Activated CD4-positive, alpha-beta memory T cell treated with anti-CD3 and anti-CD28 coated beads, Interleukin-2, amount 10 ng/mL, durations not matched to agents 7 days and 5 days (primary cell): ENCODE data around the gene PPFIA1. TPM values are rescaled to one million over a fixed set of nuclear protein-coding genes. Genes with fewer than 3 reads are reported as not detected.

Experiments used
- CTCF ChIA-PET: fragments of 350-600 bp; sonication (Branson Sonifier 250); formaldehyde crosslinking; loops from one replicate; lab custom pipeline; 2021; ENCODE audit warnings: antibody characterized with exemption, inconsistent platforms; lab: Charles Lee
- POLR2A ChIA-PET: fragments of 350-600 bp; sonication (Branson Sonifier 250); formaldehyde crosslinking; loops from one replicate; lab custom pipeline; 2021; ENCODE audit warnings: antibody characterized with exemption; lab: Charles Lee
- DNase-seq: peaks from one replicate; pipeline ENCODE4 v3.0.0-alpha.2; 2020
- H3K27ac Mint-ChIP-seq: one replicate; pipeline ENCODE4 v1.8.0; 2021; ENCODE audit warnings: mild to moderate bottlenecking, mixed read lengths
- H3K27me3 Mint-ChIP-seq: one replicate; pipeline ENCODE4 v1.8.0; 2021; ENCODE audit warnings: mixed read lengths
- H3K36me3 Mint-ChIP-seq: one replicate; pipeline ENCODE4 v1.8.0; 2021; ENCODE audit warnings: low read depth, mixed read lengths
- H3K4me1 Mint-ChIP-seq: one replicate; pipeline ENCODE4 v1.8.0; 2021; ENCODE audit warnings: mixed read lengths
- H3K4me3 Mint-ChIP-seq: one replicate; pipeline ENCODE4 v1.8.0; 2021; ENCODE audit warnings: mild to moderate bottlenecking, mixed read lengths
- H3K9me3 Mint-ChIP-seq: one replicate; pipeline ENCODE4 v1.8.0; 2021; ENCODE audit warnings: mixed read lengths
- total RNA-seq, 2 experiments: library from RNA; stranded (reverse); gene quantifications; one replicate each; pipeline ENCODE4 v1.2.3, GENCODE V29; 2021

PPFIA1 gene
- total RNA-seq, 2 experiments from 2014 or later = 22.5 to 23.8 TPM

DNA sequence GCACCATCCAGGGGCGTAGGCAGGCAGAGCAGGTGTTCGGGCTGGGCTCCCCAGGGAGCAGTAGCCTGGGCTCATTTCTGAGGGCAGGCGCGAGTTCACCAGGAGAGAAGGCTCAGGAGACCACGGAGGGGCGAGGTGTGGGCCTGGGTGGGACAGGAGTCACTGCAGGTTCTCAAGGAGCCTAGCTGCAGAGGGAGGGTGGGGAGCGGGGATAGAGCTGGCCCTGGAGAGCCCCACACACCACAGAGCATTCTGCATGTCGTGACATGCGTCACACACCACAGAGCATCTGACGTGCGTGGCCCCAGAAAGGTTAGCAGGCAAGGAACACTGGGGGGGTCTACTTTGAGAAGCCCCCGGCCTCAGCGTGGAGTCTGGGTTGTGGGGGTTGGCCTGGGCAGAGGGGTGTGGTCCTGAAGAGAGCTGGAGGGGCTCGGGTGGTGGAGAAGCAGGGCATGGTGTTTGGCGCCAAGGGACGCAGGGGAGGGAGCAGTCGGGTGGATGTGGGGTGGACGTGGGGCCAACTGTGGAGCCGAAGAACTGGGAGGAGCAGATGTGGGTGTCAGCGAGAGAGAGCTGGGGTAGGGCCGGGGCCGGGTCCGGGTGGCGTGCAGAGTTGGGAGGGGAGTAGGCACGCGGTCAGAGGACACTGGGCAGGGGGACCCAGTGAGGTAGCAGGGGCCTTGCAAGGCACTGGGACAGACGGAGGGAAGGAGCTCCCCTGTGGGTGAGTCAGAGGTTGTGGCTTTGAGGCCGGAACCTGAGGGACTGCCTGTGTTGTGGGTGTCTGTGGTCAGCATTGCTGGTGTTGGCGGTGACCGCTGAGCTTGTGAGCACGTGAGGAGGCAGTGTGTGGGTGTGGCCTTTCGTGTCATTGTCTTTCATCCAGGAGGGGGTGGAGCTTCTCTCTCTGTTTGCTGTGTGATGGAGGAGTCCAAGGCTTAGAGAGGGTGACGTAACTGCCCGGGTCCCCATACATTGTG lies 153.3 kb downstream of the PPFIA1 start:
- no peaks in the 10 kb centered on the region for H3K36me3 Mint-ChIP-seq

DNA sequence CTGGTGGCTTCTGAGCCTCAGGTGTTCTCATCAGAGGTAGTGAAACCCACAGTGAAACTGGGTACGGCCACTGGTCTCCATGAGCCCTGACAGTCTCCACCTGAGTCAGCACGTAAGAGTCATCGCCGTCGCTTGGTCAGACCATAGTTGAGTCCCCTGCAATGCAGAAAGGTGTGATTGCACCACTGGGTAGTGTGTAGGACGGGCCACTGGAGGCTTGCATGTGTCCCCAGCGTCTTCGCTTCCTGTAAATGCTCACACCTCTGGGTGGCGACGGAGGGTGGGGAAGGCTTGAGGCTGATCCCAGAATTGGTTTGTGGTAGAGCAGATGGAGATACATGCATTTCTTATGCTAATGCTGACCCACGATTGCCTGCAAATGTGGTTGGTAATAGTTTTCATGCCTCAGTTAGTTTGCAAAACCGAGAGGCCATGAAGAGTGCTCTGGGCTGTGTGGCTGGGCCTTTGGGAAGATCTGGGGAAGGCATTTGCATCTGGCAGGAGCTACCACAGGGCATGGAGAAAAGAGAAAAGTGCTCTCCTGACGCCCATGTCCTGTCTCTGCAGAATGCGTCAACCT lies 154.4 kb downstream of the PPFIA1 start:
- ChIA-PET POLR2A (no interaction called here), CTCF (no interaction called here)
- Mint-ChIP-seq H3K4me1 (peaks cover 5% of the 10 kb centered on the region), H3K27me3 (peaks cover 8% of the 10 kb centered on the region), H3K27ac (no peak overlapping the region), H3K4me3 (no peak overlapping the region), H3K36me3 (no peaks in the 10 kb centered on the region), H3K9me3 (no peaks in the 10 kb centered on the region)
- DNase-seq = no peak

More for the DNA sequence above, 153.3 kb downstream of the PPFIA1 start:
- ChIA-PET CTCF (no interaction called here), POLR2A (no interaction called here)
- Mint-ChIP-seq H3K9me3 (no peaks in the 10 kb centered on the region), H3K27ac (no peak overlapping the region), H3K4me3 (no peak overlapping the region), H3K4me1 (peaks cover 5% of the 10 kb centered on the region), H3K27me3 (peaks cover 8% of the 10 kb centered on the region)
- DNase-seq = peak; percentile 48

- no peak overlapping the region for H3K27ac Mint-ChIP-seq
- H3K9me3 Mint-ChIP-seq = no peaks in the 10 kb centered on the region
- no peak for DNase-seq
- H3K27me3 Mint-ChIP-seq = peaks cover 3% of the 10 kb centered on the region
- H3K36me3 Mint-ChIP-seq = no peaks in the 10 kb centered on the region
- CTCF ChIA-PET = no interaction called here
- H3K4me3 Mint-ChIP-seq = no peak overlapping the region
- peaks cover 5% of the 10 kb centered on the region for H3K4me1 Mint-ChIP-seq
- POLR2A ChIA-PET = no interaction called here
Measured at GRCh38 chr11:70427436-70427835, 156.9 kb downstream of the PPFIA1 start.

DNA sequence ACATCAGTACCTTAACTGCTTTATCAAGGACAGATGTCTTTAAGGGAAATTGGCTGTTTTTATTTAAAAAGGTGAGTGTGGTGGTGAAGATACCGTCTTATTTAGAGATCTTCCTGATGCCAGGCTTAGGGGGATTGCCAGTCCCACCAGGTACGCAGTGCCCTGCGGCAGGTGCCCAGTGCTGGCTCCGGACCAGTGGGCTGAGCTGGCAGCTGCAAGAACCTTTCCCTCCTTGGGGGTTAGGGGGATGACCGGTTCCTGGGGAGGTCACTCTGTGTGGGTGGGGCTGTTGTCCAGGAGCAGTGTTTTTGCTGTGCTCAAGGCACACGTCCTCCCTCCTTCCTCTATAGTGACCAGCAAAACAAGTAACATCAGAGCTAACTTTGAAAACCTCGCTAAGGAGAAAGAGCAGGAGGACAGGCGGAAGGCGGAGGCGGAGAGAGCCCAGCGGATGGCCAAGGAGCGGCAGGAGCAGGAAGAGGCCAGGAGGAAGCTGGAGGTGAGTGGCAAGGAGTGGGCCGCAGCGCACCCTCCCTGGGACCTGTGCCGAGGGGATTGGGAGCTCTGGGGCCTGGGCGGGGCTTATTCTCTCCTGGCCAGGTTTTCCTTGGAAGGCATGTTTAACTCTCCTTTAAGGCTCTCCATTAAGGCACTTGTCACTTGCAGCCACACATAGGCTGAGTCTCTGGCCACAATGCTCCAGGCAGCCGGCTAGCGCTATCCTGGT lies 158.4 kb downstream of the PPFIA1 start:
- Mint-ChIP-seq H3K4me3 (no peak overlapping the region), H3K36me3 (no peaks in the 10 kb centered on the region), H3K4me1 (peaks cover 5% of the 10 kb centered on the region), H3K27ac (no peak overlapping the region), H3K27me3 (peaks cover 3% of the 10 kb centered on the region), H3K9me3 (no peaks in the 10 kb centered on the region)
- CTCF ChIA-PET = no interaction called here
- POLR2A ChIA-PET = no interaction called here
- no peak for DNase-seq

- Mint-ChIP-seq H3K27me3 (peaks cover 3% of the 10 kb centered on the region), H3K4me1 (peaks cover 1% of the 10 kb centered on the region), H3K4me3 (no peak overlapping the region), H3K9me3 (no peaks in the 10 kb centered on the region), H3K36me3 (no peaks in the 10 kb centered on the region), H3K27ac (no peak overlapping the region)
- DNase-seq = no peak
- CTCF ChIA-PET = no interaction called here
- POLR2A ChIA-PET = no interaction called here
Measured at GRCh38 chr11:70429428-70429705, 158.9 kb downstream of the PPFIA1 start.

DNA sequence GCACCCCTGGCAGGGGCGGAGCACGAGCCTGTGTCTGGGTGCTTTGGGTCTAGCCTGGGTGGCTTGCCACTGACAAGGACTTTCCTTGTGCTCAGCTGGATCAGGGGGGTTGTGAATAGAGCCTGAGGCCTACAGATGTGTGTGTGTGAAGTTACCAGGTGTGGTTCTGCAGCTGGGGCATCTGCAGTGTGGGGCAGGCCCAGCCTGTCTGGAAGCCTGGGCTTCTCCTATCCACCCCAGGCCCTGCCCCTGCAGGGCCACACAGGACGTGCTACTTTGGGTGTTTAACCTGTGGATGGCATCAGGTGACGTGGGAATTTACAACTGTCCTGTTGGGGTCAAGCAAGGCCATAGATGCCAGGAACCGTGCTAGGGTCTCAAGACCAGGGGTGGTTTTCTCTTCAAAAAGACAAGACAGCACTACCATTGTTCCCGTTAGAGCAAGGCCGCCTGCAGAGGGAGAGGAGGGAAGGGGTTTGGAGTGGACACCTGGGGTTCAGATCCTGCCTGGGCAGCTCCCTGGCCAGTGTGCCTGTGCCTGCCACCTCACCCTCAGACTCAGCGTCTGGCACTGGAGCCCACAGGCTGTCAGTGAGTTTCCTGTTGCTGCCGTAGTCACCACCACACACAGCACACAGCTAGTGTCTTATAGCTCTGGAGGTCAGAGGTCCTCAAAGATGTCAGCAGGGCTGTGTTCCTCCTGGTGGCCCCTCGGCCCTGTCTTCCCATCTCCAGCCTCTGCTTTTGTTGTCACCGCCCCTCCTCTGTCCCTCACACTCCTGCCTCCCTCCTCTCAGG lies 159.4 kb downstream of the PPFIA1 start:
- Mint-ChIP-seq H3K27ac (no peak overlapping the region), H3K9me3 (no peaks in the 10 kb centered on the region), H3K4me3 (no peak overlapping the region), H3K27me3 (peaks cover 3% of the 10 kb centered on the region), H3K4me1 (no peaks in the 10 kb centered on the region), H3K36me3 (no peaks in the 10 kb centered on the region)
- ChIA-PET CTCF (no interaction called here), POLR2A (no interaction called here)
- no peak for DNase-seq

DNA sequence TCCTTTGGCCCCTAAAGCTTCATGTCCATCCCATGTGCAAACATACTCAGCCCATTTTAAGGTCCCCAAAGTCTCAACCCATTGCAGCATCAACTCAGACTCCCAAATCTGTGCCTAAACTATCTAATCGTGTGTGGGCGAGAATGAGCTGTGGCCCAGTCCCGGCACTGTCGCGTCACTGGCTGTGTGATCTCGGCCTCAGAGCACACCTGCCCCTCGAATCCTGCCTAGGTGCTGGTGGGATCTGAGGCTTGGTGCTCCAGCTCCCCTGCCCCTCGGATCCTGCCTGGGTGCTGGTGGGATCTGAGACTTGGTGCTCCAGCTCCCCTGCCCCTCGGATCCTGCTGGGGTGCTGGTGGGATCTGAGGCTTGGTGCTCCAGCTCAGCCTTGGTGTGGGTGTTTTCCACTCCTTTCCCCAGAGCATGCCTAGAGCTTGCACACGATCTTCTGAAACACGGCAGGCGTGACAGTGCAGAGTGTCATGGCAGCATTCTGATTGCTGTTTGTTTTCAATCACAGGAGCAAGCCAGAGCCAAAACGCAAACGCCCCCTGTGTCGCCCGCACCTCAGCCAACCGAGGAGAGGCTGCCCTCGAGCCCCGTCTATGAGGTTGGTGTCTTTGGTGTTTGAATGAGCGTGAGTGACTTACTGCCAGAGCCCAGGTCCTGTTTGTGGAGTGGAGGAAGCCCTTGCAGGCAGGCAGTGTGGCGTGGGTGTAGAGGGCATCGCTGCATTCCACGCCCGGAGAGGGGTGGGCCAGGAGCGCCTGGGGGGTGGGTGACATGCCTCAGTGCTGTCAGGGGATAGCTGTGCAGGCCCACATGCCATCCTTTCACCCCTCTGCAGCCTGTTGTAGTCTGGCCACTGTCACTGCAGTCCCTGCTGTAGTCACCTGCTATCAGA lies 160.4 kb downstream of the PPFIA1 start:
- H3K27ac Mint-ChIP-seq = no peak overlapping the region
- no peaks in the 10 kb centered on the region for H3K4me1 Mint-ChIP-seq
- CTCF ChIA-PET = no interaction called here
- H3K27me3 Mint-ChIP-seq = no peaks in the 10 kb centered on the region
- POLR2A ChIA-PET = no interaction called here
- no peaks in the 10 kb centered on the region for H3K36me3 Mint-ChIP-seq
- no peaks in the 10 kb centered on the region for H3K9me3 Mint-ChIP-seq
- DNase-seq = no peak
- no peak overlapping the region for H3K4me3 Mint-ChIP-seq

- POLR2A ChIA-PET = no interaction called here
- Mint-ChIP-seq H3K27me3 (no peaks in the 10 kb centered on the region), H3K36me3 (no peaks in the 10 kb centered on the region), H3K4me1 (no peaks in the 10 kb centered on the region), H3K9me3 (no peaks in the 10 kb centered on the region), H3K27ac (no peak overlapping the region), H3K4me3 (no peak overlapping the region)
- DNase-seq = no peak
- CTCF ChIA-PET = no interaction called here
Measured at GRCh38 chr11:70431611-70432010, 161.1 kb downstream of the PPFIA1 start.

GRCh38 chr11:70432065-70432464 lies 161.6 kb downstream of the PPFIA1 start:
- DNase-seq = no peak
- ChIA-PET POLR2A (no interaction called here), CTCF (no interaction called here)
- no peaks in the 10 kb centered on the region for H3K27me3 Mint-ChIP-seq
- no peaks in the 10 kb centered on the region for H3K4me1 Mint-ChIP-seq
- no peak overlapping the region for H3K4me3 Mint-ChIP-seq
- H3K36me3 Mint-ChIP-seq = no peaks in the 10 kb centered on the region
- no peak overlapping the region for H3K27ac Mint-ChIP-seq
- H3K9me3 Mint-ChIP-seq = no peaks in the 10 kb centered on the region

- ChIA-PET CTCF (no interaction called here), POLR2A (no interaction called here)
- no peaks in the 10 kb centered on the region for H3K9me3 Mint-ChIP-seq
- H3K27ac Mint-ChIP-seq = no peak overlapping the region
- H3K36me3 Mint-ChIP-seq = no peaks in the 10 kb centered on the region
- H3K27me3 Mint-ChIP-seq = no peaks in the 10 kb centered on the region
- no peak for DNase-seq
- no peaks in the 10 kb centered on the region for H3K4me1 Mint-ChIP-seq
- H3K4me3 Mint-ChIP-seq = no peak overlapping the region
Measured at GRCh38 chr11:70432580-70432979, 162.1 kb downstream of the PPFIA1 start.

DNA sequence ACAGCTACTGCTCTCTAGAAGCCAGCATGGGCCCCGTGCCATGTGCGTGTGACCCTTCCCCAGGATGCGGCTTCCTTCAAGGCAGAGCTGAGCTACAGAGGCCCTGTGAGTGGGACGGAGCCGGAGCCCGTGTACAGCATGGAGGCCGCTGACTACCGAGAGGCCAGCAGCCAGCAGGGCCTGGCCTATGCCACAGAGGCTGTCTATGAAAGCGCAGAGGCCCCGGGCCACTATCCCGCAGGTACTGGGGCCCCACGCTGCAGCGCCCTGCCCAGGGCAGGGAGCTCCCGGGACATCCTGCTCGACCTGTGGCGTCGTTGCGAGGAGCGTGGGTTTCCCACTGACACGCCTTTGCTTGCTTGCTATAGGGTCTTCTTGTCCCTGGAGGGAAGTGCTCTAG lies 162.5 kb downstream of the PPFIA1 start:
- no peak for DNase-seq
- ChIA-PET POLR2A (no interaction called here), CTCF (no interaction called here)
- Mint-ChIP-seq H3K4me3 (no peak overlapping the region), H3K27ac (no peak overlapping the region), H3K4me1 (no peaks in the 10 kb centered on the region), H3K9me3 (no peaks in the 10 kb centered on the region), H3K36me3 (no peaks in the 10 kb centered on the region), H3K27me3 (no peaks in the 10 kb centered on the region)

- no peak for DNase-seq
- no peaks in the 10 kb centered on the region for H3K36me3 Mint-ChIP-seq
- no peak overlapping the region for H3K27ac Mint-ChIP-seq
- no peak overlapping the region for H3K4me3 Mint-ChIP-seq
- no peaks in the 10 kb centered on the region for H3K27me3 Mint-ChIP-seq
- ChIA-PET POLR2A (no interaction called here), CTCF (no interaction called here)
- no peaks in the 10 kb centered on the region for H3K4me1 Mint-ChIP-seq
- H3K9me3 Mint-ChIP-seq = no peaks in the 10 kb centered on the region
Measured at GRCh38 chr11:70433526-70433925, 163.0 kb downstream of the PPFIA1 start.
